OCI-LY3 (cell line): ENCODE measurements around the gene COL16A1.
A peak's percentile ranks its signal among the peaks of the same experiment; 100 is the strongest.

Experiments
- H2AFZ ChIP-seq: fragments of 200-600, 300-600 bp; shearing (Covaris generic); 2 replicates; pipeline ENCODE4 v1.6.0; 2014; ENCODE audit warnings: antibody characterized with exemption, low read depth, low read length
- H3K27ac ChIP-seq: fragments of 200-600, 300-600 bp; sonication (generic); 2 replicates; pipeline ENCODE4 v1.5.1; 2014; ENCODE audit warnings: mild to moderate bottlenecking, low read length, moderate library complexity, mixed read lengths
- H3K27me3 ChIP-seq: fragments of 200-600, 300-600 bp; sonication (generic); 2 replicates; pipeline ENCODE4 v1.6.1; 2014; ENCODE audit warnings: low read depth, low read length, mixed read lengths
- H3K36me3 ChIP-seq: fragments of 200-600, 300-600 bp; sonication (generic); replicated peaks from 2 replicates; pipeline ENCODE3; 2014; ENCODE audit warnings: low read depth, low read length, mixed read lengths
- H3K4me1 ChIP-seq: fragments of 300-600, 200-600 bp; sonication (generic); 2 replicates; pipeline ENCODE4 v1.6.1; 2014; ENCODE audit warnings: low read length, mixed read lengths
- H3K4me2 ChIP-seq: fragments of 200-600, 300-600 bp; sonication (generic); 2 replicates; pipeline ENCODE4 v1.6.1; 2014; ENCODE audit warnings: low read length, mixed read lengths
- H3K4me3 ChIP-seq: fragments of 300-600, 200-600 bp; sonication (generic); 2 replicates; pipeline ENCODE4 v1.5.1; 2014; ENCODE audit warnings: antibody characterized with exemption, mild to moderate bottlenecking, low read length, moderate library complexity
- H3K79me2 ChIP-seq: fragments of 300-600, 200-600 bp; shearing (Covaris generic); 2 replicates; pipeline ENCODE4 v1.6.1; 2014; ENCODE audit warnings: mild to moderate bottlenecking, low read length, mixed read lengths
- H3K9ac ChIP-seq: fragments of 300-600, 200-600 bp; shearing (Covaris generic); 2 replicates; pipeline ENCODE4 v1.6.0; 2014; ENCODE audit warnings: mild to moderate bottlenecking, low read length, moderate library complexity
- H3K9me3 ChIP-seq: fragments of 200-600, 300-600 bp; shearing (Covaris generic); 2 replicates; pipeline ENCODE4 v1.6.1; 2014; ENCODE audit warnings: low read length, mixed read lengths; ENCODE audit not compliant: insufficient read depth
- H4K20me1 ChIP-seq: fragments of 200-600, 300-600 bp; sonication (generic); 2 replicates; pipeline ENCODE4 v1.6.1; 2016; ENCODE audit warnings: low read length, mixed read lengths; ENCODE audit not compliant: insufficient read depth
- CTCF ChIP-seq: fragments of 200-600, 300-600 bp; sonication (generic); IDR thresholded peaks from 2 replicates; pipeline ENCODE4 v1.5.1; 2014; ENCODE audit warnings: antibody characterized with exemption, low read length, low read depth
- EZH2phosphoT487 ChIP-seq: fragments of 200-600 bp; shearing (Covaris generic); IDR thresholded peaks from 2 replicates; pipeline ENCODE4 v1.6.1; 2018; ENCODE audit warnings: antibody characterized with exemption, mixed run types, low read depth

The COL16A1 gene

GRCh38 chr1:31646259-31646960, 57.4 kb downstream of the COL16A1 start:
- Histone ChIP-seq H3K27me3 (no peaks in the 10 kb centered on the region), H4K20me1 (no peaks in the 10 kb centered on the region), H3K4me2 (no peak overlapping the region), H2AFZ (no peak overlapping the region), H3K27ac (no peak overlapping the region), H3K9me3 (no peaks in the 10 kb centered on the region), H3K36me3 (no peaks in the 10 kb centered on the region), H3K4me1 (peaks cover 12% of the 10 kb centered on the region), H3K4me3 (no peak overlapping the region), H3K79me2 (peaks cover 23% of the 10 kb centered on the region), H3K9ac (no peak overlapping the region)
- no peak for TF ChIP-seq CTCF
- TF ChIP-seq EZH2phosphoT487: no peak

- no peak for TF ChIP-seq EZH2phosphoT487
- TF ChIP-seq CTCF: no peak
- H3K27ac ChIP-seq: peak overlapping the region; percentile 81
- no peaks in the 10 kb centered on the region for H3K9me3 ChIP-seq
- peak overlapping the region; percentile 81 for H3K4me3 ChIP-seq
- peak overlapping the region; percentile 95 for H2AFZ ChIP-seq
- H3K9ac ChIP-seq: peak overlapping the region; percentile 88
- H3K36me3 ChIP-seq: no peaks in the 10 kb centered on the region
- H3K4me1 ChIP-seq: peaks cover 13% of the 10 kb centered on the region
- peaks cover 27% of the 10 kb centered on the region for H3K79me2 ChIP-seq
- H3K4me2 ChIP-seq: peak overlapping the region; percentile 88
- no peaks in the 10 kb centered on the region for H3K27me3 ChIP-seq
- no peaks in the 10 kb centered on the region for H4K20me1 ChIP-seq
Observed at GRCh38 chr1:31645274-31645568, 58.6 kb downstream of the COL16A1 start.

- Histone ChIP-seq H2AFZ (peak within 1 kb of the TSS; percentile 95), H3K36me3 (no peaks in the 10 kb centered on the region), H3K4me3 (peak within 1 kb of the TSS; percentile 81), H3K9me3 (no peaks in the 10 kb centered on the region), H3K27ac (peak within 1 kb of the TSS; percentile 81), H3K4me2 (peak within 1 kb of the TSS; percentile 96), H3K27me3 (no peaks in the 10 kb centered on the region), H3K79me2 (peaks cover 32% of the 10 kb centered on the region), H4K20me1 (no peaks in the 10 kb centered on the region), H3K4me1 (peaks cover 18% of the 10 kb centered on the region), H3K9ac (peak within 1 kb of the TSS; percentile 88)
- TF ChIP-seq CTCF (no peak), EZH2phosphoT487 (no peak)
Observed at GRCh38 chr1:31644560-31645273, 59.1 kb downstream of the COL16A1 start, which contains the start of gene PEF1. PEF1 (minus strand) TSS chr1:31644876; CDS start chr1:31644864, 12 bp downstream.

- H4K20me1 ChIP-seq: no peaks in the 10 kb centered on the region
- no peaks in the 10 kb centered on the region for H3K27me3 ChIP-seq
- peak overlapping the region; percentile 81 for H3K4me3 ChIP-seq
- peak overlapping the region; percentile 88 for H3K9ac ChIP-seq
- TF ChIP-seq EZH2phosphoT487: no peak
- TF ChIP-seq CTCF: no peak
- H2AFZ ChIP-seq: peak overlapping the region; percentile 95; the same call in 1 of the 2 replicates
- H3K27ac ChIP-seq: peak overlapping the region; percentile 81
- no peaks in the 10 kb centered on the region for H3K36me3 ChIP-seq
- peak overlapping the region; percentile 96 for H3K4me2 ChIP-seq
- H3K79me2 ChIP-seq: peaks cover 39% of the 10 kb centered on the region
- peaks cover 25% of the 10 kb centered on the region for H3K4me1 ChIP-seq
- H3K9me3 ChIP-seq: no peaks in the 10 kb centered on the region
Observed at GRCh38 chr1:31643976-31644559, 59.7 kb downstream of the COL16A1 start.
